GM18511 (cell line): ENCODE data around the gene LIN37.
A peak's percentile ranks its signal among the peaks of the same experiment; 100 is the strongest.

ENCODE experiments used
- ATAC-seq: cut with Tn5 transposase; IDR thresholded peaks from one replicate; pipeline ENCODE4 v1.9.1; 2021; ENCODE audit warnings: mild to moderate bottlenecking, moderate library complexity; ENCODE audit not compliant: unreplicated experiment

LIN37 gene

GRCh38 chr19:35751839-35752745 lies 3.7 kb downstream of the LIN37 start:
- ATAC-seq, result no peak

- no peak for ATAC-seq
Observed at GRCh38 chr19:35752746-35753350, 4.5 kb downstream of the LIN37 start.

DNA sequence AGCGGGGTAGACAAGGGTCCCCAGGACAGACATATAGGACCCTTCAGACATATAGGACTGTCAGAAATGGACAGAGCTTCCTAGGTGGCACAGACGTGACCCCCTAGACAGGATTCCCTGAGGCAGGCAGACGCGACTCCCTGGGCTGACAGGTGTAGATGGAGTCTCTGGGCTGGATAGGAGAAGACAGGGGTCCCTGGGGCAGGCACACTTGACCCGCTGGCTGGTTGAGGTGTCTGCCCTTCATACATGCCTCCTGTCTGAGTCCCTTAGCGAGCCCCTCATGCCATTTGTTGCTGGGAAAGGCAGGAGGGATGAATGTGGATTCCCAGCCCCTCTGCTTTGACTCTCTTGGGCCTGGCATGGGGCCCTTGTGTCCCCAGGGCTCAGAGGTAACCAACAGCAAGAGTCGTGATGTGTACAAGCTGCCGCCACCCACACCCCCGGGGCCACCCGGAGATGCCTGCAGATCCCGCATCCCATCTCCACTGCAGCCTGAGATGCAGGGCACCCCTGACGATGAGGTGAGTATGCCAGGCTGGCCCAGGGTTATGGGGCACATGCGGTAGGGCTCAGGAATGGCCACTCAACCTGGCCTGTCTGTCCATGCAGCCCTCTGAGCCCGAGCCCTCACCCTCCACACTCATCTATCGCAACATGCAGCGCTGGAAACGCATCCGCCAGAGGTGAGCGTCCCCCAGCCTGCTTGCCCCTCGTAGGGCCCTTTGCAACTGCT lies 5.4 kb downstream of the LIN37 start:
- no peak for ATAC-seq

DNA sequence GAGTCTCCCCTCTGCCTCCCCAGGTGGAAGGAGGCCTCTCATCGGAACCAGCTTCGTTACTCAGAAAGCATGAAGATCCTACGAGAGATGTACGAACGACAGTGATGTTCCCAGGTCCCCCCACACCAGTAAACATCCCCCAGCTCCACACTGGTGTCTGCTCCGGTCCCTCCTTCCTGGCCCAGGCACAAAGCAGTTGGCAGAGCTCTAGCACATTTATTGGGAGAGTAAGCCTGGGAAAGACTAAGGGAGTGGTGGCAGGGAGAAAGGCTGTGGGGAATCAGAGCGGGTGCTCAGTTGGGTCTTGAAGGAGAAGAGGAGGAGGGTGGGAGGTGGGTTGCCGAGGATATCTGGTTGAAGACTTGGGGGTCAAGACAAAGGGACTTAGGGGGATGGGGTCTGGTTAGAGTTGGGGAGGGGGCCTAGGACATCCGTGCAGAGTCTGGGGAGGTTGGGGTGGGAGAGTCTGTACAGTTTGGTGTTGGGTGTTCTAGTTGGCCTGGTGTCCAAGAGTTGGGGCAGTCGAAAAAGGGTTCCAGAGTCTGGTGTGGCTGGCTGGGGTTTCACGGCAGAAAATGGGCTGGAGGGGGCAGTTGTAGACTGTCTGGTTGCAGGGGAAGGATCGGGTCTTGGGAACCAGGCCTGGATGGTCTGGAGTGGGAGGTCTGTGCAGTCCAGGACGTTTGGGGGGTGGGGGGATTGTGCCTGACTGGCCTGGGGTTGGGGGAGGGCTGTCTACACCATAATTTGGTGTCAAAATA lies 6.2 kb downstream of the LIN37 start:
- no peak for ATAC-seq

DNA sequence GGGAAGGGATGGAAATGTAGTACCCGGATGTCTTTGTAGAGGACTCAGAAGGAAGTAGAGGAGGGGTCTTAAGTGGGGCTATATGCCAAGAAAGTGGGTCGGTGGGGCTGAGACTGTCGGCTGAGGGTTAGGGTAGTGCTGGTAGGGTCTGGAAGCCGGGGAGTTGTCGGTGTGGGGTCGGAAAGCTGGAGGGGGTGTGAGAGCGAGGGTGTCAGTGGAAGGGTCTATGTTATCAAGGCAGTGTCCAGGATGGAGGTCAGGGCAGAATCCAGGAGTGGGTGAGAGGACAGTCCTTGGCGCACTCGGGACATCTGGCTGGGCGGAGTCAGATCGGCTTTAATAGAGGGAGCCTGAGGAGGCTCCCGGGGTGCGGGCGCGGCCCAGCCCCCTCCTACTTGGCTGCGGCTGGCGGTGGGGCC lies 6.8 kb downstream of the LIN37 start:
- no peak for ATAC-seq

DNA sequence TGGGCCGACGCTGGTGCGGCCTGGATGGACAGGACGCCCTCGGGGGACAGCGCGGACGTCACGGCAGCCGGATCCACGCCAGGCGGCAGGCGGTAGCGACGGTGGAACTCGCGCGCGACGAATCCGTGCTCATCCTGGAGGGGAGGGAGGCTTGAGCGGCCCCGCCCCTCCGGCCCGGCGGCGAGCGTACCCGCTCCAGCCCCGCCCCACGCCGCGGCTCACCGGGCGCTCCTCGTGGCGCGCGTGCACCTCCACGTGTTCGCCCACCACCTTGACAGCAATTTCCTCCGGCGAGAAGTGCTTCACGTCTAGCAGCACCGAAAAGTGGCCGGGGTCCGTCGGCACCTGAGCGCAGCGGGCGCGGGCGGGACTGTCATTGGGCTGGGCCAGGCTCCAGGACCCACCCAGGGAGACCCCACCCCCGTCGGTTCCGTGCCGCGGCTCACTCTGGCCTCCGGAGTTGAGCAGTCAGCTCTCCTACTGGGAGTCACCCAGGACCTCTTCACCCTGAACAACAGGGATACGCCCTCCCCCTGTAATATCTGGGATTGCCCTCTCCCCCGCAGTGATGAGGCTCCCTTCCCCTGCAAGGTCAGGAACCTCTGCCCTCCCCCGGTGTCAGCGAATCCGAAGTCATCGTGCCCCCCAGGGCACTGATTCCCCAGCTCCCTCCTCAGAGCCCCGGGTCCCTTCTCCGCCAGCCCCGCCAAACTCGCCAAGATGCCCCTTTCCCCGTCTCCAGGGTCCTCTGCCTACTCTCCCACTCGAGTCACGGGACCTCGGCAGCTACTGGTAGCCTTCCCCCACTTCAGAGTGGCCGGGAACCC lies 7.4 kb downstream of the LIN37 start:
- no peak for ATAC-seq

DNA sequence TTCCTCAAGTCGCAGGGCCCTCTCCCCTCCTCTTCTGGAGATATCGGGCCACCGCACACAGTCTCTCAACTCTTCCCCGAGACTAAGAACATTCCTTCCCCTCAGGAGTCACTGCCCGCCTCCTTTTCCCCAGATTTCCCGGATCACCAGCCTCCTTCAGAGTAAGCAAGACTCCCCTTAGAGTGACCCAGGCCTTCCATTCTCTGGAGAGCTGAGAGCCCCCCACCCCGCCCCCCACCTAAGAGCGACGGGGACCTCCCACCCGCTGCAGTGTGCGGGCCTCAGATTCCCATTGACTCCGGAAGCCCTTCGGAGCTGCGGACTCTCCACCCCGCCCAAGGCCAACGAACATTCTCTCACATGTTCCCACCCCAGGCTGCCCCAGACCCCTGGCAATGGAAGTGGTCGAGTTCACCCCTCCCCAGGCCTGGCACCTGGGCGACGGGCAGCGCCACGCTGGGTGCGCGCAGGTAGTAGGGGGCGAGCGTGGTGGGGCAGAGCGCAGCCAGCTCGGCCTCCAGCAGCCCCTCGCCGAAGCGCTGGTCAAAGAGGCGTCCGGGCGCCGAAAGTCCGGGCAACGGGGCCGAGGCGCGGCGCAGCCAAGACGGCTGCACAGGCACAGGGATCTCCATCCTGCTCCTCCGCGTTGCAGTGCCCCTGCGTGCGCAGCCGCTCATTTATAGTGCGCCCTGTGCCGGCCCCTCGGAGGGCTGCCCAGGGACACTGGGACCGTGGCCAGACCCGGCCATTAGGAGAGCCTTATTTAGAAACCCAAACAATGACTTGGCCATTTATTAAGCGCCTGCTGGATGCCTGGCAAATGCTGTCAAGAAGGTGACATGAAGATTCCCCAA lies 8.2 kb downstream of the LIN37 start, which contains the start of gene HSPB6:
HSPB6 (minus strand) TSS at position 653 of the 854 bp plus-strand sequence; CDS start at position 632, 21 bp downstream.
- no peak for ATAC-seq

DNA sequence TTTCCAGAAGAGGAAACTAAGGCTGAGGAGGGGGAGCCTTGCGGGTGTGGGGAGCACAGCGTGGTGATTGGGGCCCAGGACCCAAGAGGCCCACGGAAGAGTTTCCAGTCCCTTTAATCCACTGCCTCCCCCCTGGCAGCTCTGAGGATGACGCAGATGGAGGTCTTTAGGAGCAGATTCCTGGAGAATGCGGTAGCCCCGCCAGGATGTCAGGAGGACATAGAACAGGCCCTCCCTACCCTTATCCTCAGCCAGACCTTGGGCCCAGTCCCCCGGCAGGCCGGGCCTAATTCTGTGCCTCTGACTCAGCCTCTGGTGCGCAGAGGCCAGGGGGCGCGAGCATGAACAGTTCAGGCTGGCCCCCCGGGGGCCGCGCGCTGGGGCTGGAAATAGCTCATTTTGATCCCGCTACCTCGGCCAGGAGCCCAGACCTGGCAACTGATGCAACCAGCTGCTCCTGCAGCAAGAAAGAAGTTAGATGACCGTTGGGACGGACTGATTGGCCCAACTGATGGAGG lies 8.9 kb downstream of the LIN37 start:
- ATAC-seq, result peak; percentile 7

GRCh38 chr19:35757749-35758608 lies 9.6 kb downstream of the LIN37 start, which contains the start of gene PROSER3:
Gene PROSER3, plus strand, starts transcription at chr19:35758176. Its CDS starts 40 bp downstream, at chr19:35758216.
- peak; percentile 96 for ATAC-seq

DNA sequence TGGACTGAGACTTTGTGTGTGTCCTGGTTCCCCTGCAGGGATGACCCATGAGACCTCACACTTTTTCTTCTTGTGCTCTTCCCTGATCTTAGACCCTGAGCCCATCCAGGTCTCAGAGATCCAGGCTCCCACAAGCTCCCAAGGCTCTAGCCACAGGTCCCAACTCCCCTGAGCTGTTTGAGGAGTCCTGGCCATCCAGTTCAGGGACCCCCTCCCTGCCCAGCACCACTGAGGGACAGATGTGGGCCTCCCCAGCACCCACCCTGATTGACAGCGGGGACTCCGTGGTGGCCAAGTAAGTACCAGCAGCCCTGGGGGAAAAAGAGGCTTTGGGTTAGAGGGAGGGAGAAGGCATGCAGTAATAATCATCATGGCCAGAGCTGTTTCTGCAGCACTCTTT lies 11.3 kb downstream of the LIN37 start:
- no peak for ATAC-seq

- ATAC-seq, result no peak
Observed at GRCh38 chr19:35760711-35761349, 12.5 kb downstream of the LIN37 start.

GRCh38 chr19:35764432-35765315 lies 16.3 kb downstream of the LIN37 start:
- ATAC-seq, result no peak

DNA sequence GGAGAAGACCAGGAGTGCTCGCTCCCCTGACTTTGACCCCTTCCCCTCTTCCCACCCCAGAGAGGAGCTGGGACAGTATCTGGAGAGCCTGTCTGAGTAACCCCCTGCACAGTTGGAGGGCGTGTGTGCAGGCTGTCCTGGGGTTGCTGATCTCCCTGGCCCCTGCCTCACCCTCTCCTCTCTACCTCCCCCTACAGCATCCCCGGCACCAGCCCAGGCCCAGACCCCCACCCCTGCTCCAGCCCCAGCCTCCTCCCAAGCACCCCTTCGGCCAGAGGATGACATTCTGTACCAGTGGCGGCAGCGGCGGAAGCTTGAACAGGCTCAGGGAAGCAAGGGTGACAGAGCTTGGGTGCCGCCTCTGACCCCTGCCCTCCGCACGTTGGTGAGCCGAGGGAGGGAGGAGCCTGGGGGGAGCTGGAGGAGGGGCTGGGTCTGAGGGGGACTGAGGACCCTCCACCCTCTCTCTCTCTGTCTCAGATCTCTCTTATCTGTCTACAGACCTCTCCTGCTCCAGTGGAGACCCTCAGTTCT lies 18.3 kb downstream of the LIN37 start:
- ATAC-seq, result no peak

- ATAC-seq, result no peak
Observed at GRCh38 chr19:35767288-35768081, 19.1 kb downstream of the LIN37 start.

DNA sequence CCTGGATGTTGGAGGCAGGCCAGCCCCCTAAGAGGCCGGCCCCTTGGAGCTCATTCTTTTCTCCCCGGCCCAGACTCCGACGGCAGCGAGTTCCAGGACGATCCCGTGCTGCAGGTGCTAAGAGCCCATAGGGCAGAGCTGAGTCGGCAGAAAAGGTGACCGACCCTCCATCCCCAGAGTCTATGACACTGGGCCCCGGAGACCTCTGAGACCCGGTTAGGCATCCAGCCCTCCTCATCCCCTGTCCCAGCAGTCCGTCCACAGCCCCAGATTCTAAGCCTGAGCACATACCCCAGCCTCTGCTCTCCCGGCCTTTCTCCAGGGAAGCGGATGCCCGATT lies 19.7 kb downstream of the LIN37 start:
- ATAC-seq, result no peak
